Measurements from ENCODE around the gene TBK1. TPM values are rescaled to one million over a fixed set of nuclear protein-coding genes. Genes with fewer than 3 reads are reported as not detected.
"Not testable (repeated sequence)": the region's sequence is repeated elsewhere in the genome, so short reads cannot be mapped to it uniquely, and the experiment has no call there.

TBK1 gene
- polyA plus RNA-seq, 4 donors = 20.6 to 26.9 (median 24.1) TPM

DNA sequence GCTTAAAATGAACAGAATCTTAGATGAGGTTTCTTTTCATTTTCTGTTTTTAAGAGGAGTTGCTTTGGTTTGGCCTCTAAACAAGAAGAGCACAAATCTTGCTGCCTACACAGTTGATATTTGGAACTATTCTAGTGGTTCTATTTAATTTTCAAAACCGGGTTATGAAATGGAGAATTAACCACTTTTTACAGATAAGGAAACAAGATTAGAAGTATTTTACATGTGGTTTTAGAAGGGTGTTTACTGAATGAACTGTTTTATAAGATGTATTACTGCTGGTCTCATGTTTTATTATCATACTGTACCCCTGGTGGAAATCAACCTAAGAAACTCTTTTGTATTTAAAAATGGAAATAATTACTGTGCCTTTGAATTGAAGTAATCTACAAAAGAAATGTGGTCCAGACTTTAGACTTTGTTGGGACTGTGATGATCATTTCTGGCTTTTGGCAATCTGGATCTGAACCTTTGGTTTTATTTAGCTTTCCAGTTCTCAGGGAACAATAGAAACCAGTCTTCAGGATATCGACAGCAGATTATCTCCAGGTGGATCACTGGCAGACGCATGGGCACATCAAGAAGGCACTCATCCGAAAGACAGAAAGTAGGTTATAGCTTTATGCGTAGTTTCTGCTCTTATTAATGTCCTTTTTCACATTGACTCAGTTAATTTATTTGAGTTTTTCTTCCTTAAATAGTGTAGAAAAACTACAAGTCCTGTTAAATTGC, 43.2 kb downstream of the TBK1 start:
- no peak for DNase-seq (ENCODE audit: low read depth in 4 of 4, low spot score in 3 of 4)

DNA sequence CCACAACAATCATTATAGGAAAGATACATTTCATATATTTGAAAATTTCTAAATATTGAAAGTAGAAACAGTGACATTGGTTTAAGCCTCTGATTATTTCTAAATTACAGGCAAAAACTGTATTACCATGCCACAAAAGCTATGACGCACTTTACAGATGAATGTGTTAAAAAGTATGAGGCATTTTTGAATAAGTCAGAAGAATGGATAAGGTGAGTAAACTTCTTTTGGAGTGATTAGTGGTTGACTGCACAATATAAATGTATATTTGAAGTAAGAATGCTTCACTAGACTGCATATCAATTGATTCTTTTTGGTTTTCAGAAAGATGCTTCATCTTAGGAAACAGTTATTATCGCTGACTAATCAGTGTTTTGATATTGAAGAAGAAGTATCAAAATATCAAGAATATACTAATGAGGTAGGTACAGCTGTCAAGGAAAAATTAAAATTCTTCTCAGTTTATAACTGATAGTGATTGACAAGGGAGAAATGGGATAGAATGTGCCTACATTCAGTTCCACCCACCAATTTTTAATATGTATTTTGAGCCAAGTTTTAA, 45.0 kb downstream of the TBK1 start:
- DNase-seq (ENCODE audit: low read depth in 4 of 4, low spot score in 3 of 4) = no peak

DNA sequence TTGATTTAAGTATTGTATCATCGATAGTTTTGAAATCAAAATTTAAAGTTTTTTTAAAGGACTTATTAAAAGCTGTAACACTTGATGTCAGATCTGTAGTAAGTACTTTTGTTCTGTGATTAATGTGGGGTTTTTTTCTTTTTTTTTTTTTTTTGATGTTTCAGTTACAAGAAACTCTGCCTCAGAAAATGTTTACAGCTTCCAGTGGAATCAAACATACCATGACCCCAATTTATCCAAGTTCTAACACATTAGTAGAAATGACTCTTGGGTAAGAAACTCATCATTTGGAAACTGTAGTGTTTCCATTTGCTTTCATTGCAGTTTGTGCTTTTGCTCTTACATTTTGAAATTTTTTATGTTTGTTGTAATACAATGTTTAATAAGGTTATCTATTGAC, 45.6 kb downstream of the TBK1 start:
- no peak for DNase-seq (ENCODE audit: low read depth in 4 of 4, low spot score in 3 of 4)

DNA sequence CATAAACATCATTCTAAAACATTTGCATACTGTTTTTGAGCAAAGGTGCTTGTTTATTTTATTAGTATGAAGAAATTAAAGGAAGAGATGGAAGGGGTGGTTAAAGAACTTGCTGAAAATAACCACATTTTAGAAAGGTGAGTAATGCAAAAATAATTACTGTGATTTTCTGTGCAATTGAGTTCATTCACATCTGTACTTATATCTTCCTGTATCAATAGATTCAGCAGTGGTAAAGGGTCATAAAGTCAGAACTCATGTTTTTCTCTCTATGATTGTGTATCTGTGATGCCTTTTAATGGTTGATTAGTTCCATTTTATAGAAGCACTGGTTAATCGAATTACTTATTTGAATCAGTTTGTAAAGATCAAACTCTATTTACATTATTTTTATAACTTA, 46.0 kb downstream of the TBK1 start:
- DNase-seq (ENCODE audit: low read depth in 4 of 4, low spot score in 3 of 4) = no peak

DNA sequence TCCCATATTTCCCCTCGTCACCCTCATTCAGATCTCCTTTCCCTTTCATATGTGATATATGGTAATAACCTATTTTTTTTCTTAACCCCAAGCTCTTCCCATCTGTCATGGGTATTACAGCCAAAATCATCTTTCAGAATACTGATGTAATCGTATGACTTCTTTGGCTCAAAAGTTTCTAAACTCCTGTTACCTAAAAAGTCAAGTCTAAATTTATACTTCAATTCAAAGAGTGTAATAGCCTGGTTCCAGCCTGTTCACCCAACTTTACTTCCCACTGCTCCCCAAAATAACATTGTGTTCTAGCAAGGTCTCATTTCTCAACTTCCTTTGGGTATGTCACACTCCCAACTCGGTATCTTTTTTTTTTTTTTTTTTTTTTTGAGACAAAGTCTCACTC, 48.5 kb downstream of the TBK1 start:
- no peak for DNase-seq (ENCODE audit: low read depth in 4 of 4, low spot score in 3 of 4)

DNA sequence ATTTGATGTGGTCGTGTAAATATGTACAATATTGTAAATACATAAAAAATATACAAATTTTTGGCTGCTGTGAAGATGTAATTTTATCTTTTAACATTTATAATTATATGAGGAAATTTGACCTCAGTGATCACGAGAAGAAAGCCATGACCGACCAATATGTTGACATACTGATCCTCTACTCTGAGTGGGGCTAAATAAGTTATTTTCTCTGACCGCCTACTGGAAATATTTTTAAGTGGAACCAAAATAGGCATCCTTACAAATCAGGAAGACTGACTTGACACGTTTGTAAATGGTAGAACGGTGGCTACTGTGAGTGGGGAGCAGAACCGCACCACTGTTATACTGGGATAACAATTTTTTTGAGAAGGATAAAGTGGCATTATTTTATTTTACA, 49.6 kb downstream of the TBK1 start:
- no peak for DNase-seq (ENCODE audit: low read depth in 4 of 4, low spot score in 3 of 4)

DNA sequence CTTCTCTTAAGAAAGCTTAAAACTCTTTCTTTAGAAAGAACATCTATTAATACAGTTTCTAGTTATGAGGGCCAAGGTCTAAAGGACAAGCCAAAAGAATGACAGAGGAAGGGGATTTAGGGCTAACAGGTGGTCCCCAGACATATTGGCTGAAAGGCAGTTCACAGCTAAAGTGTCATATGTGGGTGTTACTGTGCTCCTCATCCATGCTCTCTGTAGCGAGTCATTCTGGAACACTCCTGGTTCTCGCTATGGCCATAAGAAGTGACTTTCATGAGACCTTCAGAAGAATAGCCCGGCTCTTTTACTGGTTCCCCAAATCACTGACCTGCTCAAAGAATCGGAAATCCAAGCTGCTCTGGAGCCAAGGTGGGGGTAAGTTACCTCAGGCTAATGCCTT, 55.0 kb downstream of the TBK1 start:
- DNase-seq (ENCODE audit: low read depth in 4 of 4, low spot score in 3 of 4) = no peak

DNA sequence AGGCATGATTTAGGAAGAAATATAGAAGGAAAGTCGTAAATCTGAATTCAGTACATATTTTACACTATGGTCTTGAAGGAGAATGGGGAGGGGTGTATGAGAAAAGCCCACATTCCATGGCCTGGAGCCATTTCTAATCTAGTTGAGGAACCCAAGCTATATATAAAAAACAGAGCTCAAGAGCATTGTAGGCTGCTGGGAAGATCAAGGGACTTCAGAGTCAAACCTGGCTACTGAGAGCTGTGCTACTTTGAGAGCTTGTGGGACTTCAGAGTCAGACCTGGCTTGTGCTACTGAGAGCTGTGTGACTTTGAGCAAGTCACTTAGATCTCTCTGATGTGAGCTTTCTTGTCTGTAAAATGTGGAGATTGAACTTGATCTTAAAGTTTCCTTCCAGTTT, 58.7 kb downstream of the TBK1 start:
- no peak for DNase-seq (ENCODE audit: low read depth in 4 of 4, low spot score in 3 of 4)

DNA sequence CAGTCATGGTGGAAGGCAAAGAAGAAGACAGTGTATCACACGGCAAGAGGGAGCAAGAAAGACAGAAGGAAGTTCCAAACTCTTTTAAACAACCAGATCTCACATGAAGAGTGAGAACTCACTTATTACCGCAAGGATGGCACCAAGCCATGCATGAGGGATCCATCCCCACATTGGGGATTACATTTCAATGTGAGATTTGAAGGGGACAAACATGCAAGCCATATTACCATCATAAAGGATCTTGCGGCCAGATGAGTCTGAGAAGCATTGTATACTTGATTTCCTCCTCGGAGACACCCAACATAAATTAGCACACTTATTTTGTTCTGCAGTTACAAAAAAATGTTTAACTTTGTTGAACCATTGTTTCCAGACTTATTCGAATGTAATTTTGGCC, 66.5 kb downstream of the TBK1 start:
- no peak for DNase-seq (ENCODE audit: low read depth in 4 of 4, low spot score in 3 of 4)

DNA sequence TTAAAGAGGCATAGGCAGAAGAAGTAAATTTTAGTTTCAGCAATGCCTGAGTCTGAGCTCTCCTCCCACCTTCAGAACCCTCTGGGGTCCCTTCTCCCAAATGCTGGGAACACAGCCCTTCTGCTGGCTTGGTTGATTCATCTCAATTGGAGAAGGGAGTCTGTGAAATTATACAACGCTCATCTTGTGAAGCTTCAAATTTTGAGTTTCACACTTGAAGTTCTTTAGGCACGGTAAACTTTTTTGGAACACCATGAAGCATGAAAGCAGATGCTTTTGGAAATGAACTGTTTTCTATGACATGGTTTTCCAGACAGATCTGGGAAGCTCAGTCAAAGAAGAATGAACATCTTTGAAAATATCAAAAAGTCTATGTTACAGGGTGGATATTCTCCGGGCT, 69.9 kb downstream of the TBK1 start:
- DNase-seq (ENCODE audit: low read depth in 4 of 4, low spot score in 3 of 4) = no peak

DNA sequence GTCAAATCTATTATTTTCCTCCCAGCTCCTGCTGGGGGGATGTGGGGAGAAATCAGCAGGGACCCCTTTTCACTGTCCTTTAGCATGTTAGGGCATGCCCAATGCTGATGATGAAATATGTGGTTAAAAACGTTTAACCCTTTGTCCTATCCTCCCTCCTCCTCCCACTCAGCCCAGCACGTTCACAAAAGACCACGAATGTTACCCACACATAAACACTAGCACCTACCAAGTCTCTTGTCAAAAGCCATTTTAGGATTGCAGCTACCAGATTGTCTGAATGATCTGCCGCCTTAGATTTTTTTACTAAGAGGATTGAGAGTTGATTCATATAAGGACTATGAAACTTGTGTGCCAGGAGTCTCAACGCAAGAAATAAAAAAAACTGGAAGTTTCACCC, 70.4 kb downstream of the TBK1 start:
- DNase-seq (ENCODE audit: low read depth in 4 of 4, low spot score in 3 of 4) = no peak

DNA sequence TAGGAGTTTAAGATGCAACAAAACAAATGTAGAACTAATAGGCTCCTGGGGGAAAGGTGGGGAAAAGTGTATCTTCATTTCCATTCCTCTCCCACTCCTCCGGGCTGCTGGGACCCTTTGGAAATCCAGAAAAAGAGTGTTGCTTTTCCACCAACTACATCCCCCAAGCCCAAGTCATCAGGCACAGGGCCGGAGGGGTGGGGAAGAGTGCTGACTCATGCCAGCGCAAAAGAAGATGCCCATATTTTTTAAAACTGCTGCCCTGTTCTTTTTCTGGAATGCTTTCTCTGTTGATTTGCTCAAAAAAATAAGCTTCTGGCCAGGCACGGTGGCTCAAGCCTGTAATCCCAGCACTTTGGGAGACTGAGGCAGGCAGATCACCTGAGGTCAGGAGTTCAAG, 70.9 kb downstream of the TBK1 start:
- no peak for DNase-seq (ENCODE audit: low read depth in 4 of 4, low spot score in 3 of 4)

DNA sequence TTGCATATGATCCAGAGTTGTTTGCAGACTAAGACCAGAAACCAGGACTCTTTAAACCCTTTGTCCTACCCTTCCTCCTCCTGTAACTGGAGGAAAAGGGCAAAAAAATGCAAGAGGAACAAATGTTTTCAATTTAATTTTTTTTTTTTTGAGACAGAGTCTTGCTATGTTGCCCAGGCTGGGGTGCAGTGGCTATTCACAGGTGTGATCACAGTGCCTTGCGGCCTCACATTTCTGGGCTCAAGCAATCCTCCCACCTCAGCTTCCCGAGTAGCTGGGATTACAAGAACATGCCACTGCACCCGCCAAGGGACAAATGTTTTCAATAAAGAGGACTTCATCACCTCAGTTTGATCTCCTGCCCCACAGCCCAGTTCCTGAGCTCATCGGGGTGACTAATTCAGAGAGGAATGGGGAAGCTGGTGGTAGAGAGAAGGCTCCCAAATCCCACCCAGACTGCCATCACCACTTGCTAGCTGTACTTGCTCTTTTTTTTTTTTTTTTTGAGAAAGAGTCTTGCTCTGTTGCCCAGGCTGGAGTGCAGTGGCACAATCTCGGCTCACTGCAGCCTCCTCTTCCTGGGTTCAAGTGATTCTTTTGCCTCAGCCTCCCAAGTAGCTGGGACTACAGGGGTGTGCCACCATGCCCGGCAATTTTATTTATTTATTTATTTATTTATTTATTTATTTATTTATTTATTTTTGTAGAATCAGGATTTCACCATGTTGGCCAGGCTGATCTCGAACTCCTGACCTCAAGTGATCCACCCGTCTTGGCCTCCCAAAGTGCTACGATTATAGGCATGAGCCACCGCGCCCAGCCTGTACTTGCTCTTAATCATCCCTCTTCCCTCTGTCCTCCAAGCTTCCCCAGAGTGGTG, 71.9 kb downstream of the TBK1 start:
- DNase-seq (ENCODE audit: low read depth in 4 of 4, low spot score in 3 of 4) = not testable (repeated sequence)

DNA sequence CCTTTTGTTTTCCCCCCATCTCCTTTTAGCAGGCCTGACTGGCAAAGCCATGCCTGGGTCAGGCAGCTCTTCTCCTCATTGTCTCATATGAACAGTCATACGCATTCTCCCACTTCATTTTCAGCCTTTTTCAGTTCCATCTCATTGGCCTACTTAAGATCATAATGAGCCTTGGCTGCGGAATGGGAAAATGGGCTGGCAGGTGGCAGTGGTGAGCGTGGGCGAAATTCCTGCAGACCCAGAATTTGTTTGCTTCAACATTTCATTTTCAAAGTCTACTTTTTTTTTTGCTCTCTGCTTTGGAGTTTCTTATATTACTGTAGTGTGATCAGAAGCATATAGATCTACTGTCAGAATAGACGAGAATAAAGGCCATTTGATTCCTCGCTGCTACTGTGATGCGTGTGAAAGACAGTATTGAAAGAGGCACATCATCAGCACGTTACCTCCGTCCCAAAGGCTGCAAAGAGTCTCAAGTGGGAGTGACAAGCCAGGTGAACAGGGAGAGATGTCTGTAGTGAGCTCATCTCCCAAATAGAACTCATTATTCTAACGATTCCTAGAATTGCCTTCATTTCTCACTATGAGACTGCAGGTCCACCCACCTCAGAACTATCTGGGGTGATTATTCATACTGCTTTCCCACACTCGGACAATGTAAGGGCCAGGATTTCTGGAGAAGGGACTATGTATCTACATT, 73.7 kb downstream of the TBK1 start:
- no peak for DNase-seq (ENCODE audit: low read depth in 4 of 4, low spot score in 3 of 4)

DNA sequence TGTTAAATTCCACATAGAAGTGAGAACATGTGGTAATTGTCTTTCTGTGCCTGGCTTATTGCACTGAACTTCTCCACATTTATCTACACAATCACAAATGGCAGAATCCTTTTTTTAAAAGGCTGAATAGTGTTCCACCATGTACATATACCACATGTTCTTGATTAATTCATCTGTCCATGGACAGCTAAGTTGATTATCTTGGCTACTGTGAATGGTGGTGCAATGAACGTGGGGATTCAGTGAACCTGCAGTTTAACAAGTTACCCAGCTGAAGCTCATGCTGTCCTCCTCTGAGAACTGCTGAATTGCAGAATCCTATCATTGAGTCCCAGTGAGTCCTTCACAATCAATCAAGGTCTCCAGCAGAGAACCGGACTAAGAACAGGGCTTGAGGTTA, 74.9 kb downstream of the TBK1 start:
- no peak for DNase-seq (ENCODE audit: low read depth in 4 of 4, low spot score in 3 of 4)

DNA sequence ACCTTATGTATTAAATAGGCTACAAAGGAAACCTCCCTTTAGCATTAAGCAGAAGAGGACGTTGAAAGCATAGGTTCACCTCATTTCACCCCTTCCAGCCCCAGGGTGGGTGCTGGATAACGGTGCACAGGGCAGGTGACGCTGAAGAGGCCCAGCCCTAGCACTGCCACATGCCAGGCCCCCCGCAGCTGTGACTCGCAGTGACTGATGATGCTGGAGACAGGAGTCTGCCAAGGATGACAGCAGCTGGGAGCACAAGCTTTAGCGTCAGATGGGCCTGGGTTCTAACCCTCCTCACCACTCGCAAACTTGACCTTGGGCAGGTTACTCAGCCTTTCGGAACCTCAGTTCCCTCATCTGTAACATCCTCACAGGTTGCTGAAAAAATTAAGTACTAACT, 76.7 kb downstream of the TBK1 start:
- DNase-seq (ENCODE audit: low read depth in 4 of 4, low spot score in 3 of 4) = no peak

DNA sequence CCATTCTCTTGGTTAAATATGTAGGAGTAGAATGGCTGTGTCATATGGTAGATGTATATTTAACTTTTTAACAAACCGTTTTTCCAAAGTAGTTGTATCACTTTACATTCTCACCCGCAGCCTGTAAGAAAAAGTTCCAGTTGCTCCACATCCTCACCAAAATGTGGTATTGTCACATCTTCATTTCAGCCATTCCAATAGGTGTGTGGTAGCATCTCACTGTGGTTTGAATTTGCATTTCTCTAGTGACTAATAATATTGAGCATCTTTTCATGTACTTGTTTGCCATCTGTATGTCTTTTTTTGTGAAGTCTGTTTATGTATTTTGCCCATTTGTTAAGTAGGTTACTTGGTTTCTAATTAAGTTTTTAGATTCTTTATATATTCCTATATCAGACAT, 78.6 kb downstream of the TBK1 start:
- DNase-seq (ENCODE audit: low read depth in 4 of 4, low spot score in 3 of 4) = no peak

DNA sequence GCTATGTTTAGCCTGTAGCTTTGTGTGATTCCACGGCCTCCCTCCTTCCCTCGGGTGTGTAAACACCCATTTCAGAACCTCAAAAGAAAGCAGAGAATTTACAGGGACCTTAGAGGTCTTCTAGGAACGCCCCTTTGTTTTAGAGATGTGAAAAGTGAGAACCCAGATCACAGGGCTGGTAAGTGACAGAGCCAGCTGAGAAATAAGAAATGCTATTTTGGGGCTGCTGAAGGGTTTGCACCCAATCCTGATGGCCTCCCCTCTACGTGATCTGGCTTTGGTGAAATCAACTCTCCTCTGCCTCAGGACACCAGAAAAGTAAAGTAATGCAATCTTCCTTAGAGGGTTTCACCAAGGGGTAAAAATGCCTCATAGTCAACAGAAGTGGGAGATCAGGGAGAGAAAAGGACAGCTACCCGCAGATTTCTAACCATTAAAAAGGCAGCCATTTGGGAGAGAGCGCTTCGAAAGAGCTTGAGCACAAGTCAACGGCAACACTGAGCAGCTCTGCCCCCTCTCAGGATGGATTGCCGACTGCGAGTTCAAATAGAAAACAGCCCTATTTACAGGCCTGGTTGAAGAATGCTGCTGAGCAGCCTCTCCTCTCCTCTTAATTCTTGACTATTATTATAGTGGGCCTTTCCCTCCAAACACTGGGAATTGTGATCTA, 79.9 kb downstream of the TBK1 start:
- no peak for DNase-seq (ENCODE audit: low read depth in 4 of 4, low spot score in 3 of 4)

DNA sequence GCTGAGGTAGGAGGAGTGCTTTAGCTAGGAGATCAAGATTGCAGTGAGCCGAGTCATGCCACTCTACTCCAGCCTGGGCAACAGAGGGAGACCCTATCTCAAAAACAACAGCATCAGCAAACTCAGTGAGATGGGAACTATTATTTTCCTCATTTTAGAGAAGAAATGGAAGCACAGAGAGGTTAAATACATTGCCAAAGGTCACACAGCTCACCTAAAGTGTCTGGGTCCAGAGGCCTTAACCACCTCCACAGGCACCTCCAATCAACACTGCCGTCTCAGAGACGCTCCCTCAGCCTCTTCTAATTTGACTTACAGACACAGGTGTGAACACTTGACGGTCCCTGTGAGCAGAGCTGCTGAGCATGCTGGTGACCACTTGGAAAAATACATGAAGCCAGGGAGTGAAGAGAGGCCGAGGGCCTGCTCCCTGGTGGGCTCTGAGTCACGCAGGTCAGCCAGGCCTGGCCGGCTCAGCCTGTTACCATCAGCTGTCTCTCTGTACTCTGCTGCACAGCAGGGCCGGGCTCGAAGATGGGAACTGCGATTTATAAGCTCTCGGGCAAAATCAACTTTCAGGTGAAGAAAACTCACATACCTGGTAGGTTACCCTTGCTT, 80.9 kb downstream of the TBK1 start:
- DNase-seq (ENCODE audit: low read depth in 4 of 4, low spot score in 3 of 4) = no peak

DNA sequence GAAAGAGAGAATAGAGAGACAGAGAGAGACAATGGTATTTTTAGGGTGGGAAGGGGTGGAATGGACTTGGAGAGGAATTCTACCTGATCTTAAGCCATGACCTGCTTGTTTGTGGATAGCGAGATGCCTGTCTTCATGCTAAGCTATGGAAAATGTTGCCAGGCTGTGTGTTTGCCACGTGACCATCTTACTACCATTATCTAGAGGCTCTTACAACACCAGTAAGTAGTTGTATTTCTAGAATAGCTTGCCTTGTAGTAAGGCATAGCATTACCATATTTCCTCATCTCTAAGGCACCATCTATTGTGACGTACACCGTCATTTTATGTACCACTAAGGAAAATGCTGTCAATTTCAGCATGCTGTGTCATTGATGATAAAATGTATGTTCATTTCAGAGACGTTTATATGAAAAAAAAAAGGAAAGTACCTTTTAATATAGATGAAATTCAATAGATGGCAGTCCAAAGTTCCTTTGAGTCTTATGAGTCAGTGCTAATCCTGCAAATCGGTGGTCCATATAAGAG, 82.8 kb downstream of the TBK1 start:
- no peak for DNase-seq (ENCODE audit: low read depth in 4 of 4, low spot score in 3 of 4)

Measured in left renal pelvis (tissue), 4 donors.